KMS-11 (cell line): ENCODE data around the gene SERHL2.

ENCODE experiments used
- H2AFZ ChIP-seq: fragments of 200-600 bp; sonication (generic); 2 replicates; pipeline ENCODE4 v1.6.1; 2016; ENCODE audit warnings: antibody characterized with exemption, mixed run types, low read depth
- H3K27ac ChIP-seq: fragments of 200-600 bp; sonication (generic); 2 replicates; pipeline ENCODE4 v1.6.1; 2016; ENCODE audit warnings: mild to moderate bottlenecking, mixed run types
- H3K27me3 ChIP-seq: fragments of 200-600 bp; sonication (generic); 2 replicates; pipeline ENCODE4 v1.6.1; 2017; ENCODE audit warnings: mild to moderate bottlenecking, low read depth, mixed run types, moderate library complexity; ENCODE audit not compliant: insufficient read depth
- H3K36me3 ChIP-seq: fragments of 200-600 bp; sonication (generic); 2 replicates; pipeline ENCODE4 v1.6.1; 2017; ENCODE audit warnings: mild to moderate bottlenecking, mixed run types; ENCODE audit not compliant: insufficient read depth
- H3K4me1 ChIP-seq: fragments of 200-600 bp; sonication (generic); 2 replicates; pipeline ENCODE4 v1.6.1; 2016; ENCODE audit warnings: mild to moderate bottlenecking, low read depth, mixed run types; ENCODE audit not compliant: poor library complexity, severe bottlenecking
- H3K4me2 ChIP-seq: fragments of 200-600 bp; sonication (generic); 2 replicates; pipeline ENCODE4 v1.7.0; 2016; ENCODE audit warnings: mild to moderate bottlenecking, mixed run types
- H3K4me3 ChIP-seq: fragments of 200-600 bp; sonication (generic); IDR thresholded peaks from 2 replicates; pipeline ENCODE4 v1.6.1; 2017; ENCODE audit warnings: low read depth, low read length, mixed read lengths; ENCODE audit not compliant: insufficient read depth
- H3K79me2 ChIP-seq: fragments of 200-600 bp; sonication (generic); 2 replicates; pipeline ENCODE4 v1.6.1; 2016; ENCODE audit warnings: low read depth, mixed run types; ENCODE audit not compliant: insufficient read depth
- H3K9ac ChIP-seq: fragments of 200-600 bp; sonication (generic); 2 replicates; pipeline ENCODE4 v1.6.1; 2016; ENCODE audit warnings: mild to moderate bottlenecking, mixed run types
- H4K20me1 ChIP-seq: fragments of 200-600 bp; sonication (generic); 2 replicates; pipeline ENCODE4 v1.6.1; 2016; ENCODE audit warnings: mild to moderate bottlenecking, mixed run types; ENCODE audit not compliant: insufficient read depth
- TF ChIP-seq, protein P1 (sequence below): fragments of 200-600 bp; sonication (generic); conservative IDR thresholded peaks from 2 replicates; pipeline ENCODE4 v1.6.1; 2017; ENCODE audit warnings: low read depth, mild to moderate bottlenecking, antibody characterized with exemption, low read length, moderate library complexity, mixed read lengths

SERHL2 gene

DNA sequence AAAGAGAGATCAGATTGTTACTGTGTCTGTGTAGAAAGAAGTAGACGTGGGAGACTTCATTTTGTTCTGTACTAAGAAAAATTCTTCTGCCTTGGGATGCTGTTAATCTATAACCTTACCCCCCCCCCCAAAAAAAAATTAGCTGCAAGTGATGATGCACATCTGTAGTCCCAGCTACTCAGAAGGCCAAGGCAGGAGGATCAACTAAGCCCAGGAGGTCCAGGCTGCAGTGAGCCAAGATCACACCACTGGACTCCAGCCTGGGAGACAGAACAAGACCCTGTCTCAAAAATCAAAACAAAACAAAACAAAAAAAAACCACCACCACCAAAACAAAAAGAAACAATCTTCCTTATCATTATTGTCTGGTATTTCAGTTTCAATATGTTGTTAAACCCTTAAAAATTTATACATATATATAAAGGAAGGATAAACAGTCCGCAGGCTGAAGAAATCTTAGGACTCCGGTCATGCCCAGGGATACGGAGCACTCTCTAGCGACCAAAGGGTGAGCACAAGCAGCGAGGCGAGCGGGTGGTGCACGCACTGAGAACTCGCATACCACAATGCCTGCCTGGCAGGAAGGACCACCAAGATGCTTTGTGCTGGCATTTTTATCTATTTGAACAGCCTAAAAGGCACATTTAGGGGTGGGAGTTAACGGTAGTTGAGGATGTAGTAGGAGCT is 54.5 kb downstream of the SERHL2 start:
- Histone ChIP-seq H3K4me1 (peaks cover 14% of the 10 kb centered on the region), H3K27ac (no peak overlapping the region), H3K9ac (no peak overlapping the region), H3K36me3 (no peaks in the 10 kb centered on the region; the same call in 1 of the 2 replicates), H3K79me2 (peaks cover 97% of the 10 kb centered on the region), H3K4me2 (no peak overlapping the region), H2AFZ (no peak overlapping the region), H3K27me3 (no peaks in the 10 kb centered on the region), H3K4me3 (no peak overlapping the region), H4K20me1 (no peaks in the 10 kb centered on the region; the same call in 1 of the 2 replicates)
- TF ChIP-seq, protein P1, sequence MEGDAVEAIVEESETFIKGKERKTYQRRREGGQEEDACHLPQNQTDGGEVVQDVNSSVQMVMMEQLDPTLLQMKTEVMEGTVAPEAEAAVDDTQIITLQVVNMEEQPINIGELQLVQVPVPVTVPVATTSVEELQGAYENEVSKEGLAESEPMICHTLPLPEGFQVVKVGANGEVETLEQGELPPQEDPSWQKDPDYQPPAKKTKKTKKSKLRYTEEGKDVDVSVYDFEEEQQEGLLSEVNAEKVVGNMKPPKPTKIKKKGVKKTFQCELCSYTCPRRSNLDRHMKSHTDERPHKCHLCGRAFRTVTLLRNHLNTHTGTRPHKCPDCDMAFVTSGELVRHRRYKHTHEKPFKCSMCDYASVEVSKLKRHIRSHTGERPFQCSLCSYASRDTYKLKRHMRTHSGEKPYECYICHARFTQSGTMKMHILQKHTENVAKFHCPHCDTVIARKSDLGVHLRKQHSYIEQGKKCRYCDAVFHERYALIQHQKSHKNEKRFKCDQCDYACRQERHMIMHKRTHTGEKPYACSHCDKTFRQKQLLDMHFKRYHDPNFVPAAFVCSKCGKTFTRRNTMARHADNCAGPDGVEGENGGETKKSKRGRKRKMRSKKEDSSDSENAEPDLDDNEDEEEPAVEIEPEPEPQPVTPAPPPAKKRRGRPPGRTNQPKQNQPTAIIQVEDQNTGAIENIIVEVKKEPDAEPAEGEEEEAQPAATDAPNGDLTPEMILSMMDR: no peak

DNA sequence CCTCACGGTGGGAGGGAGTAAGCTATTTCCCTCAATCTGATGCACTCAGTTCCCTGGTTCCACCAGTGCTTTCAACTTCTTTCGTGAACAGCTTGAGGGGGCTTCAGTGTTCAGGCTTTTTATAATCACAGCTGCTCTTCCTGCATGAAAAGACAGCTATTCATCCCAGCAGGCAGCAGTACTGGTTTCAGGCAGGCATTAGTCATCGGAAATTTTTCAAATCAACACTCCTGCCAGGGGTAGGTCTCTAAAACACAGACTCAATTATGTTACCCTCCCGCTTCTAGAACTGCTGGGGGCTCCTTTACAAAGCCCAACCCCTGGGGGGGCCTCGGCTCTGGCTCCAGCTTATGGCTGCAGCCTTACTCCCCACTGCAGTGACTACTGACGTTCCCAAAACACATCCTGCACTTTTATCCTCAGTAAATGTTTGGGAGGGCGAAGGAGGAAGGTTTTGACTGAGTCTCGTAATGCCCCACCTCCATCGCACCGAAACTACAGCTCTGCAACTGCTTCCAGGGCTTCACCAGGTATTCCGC is 55.1 kb downstream of the SERHL2 start:
- Histone ChIP-seq H3K4me1 (peaks cover 17% of the 10 kb centered on the region), H2AFZ (no peak overlapping the region), H3K36me3 (no peaks in the 10 kb centered on the region; the same call in 1 of the 2 replicates), H4K20me1 (no peaks in the 10 kb centered on the region; the same call in 1 of the 2 replicates), H3K27ac (no peak overlapping the region), H3K4me3 (no peak overlapping the region), H3K4me2 (no peak overlapping the region), H3K79me2 (peaks cover 97% of the 10 kb centered on the region), H3K27me3 (no peaks in the 10 kb centered on the region), H3K9ac (no peak overlapping the region)
- TF ChIP-seq, protein P1: no peak

DNA sequence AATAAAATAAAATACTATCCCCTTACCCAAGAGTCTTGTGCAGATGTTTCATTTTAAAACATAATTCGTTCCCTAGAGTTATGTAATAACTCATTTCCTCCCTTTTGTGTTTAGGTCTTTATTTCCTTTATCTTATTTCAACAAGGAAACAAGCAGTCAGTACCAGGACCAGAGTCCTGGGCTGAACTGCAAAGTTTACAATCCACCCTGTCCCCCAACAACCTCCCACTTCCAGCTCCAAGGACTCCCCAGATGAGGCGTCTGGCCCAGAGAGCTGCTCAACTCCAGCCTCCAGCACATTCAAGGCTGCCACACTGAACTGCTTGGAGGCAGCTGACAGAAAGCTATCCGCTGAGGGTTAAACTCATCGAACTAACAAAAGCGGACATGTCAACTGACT is 56.4 kb downstream of the SERHL2 start:
- TF ChIP-seq, protein P1: no peak
- H3K4me3 ChIP-seq: no peak overlapping the region
- no peaks in the 10 kb centered on the region for H3K27me3 ChIP-seq
- no peak overlapping the region for H3K9ac ChIP-seq
- H3K4me1 ChIP-seq: peaks cover 17% of the 10 kb centered on the region
- H3K4me2 ChIP-seq: no peak overlapping the region
- no peaks in the 10 kb centered on the region for H4K20me1 ChIP-seq
- H2AFZ ChIP-seq: no peak overlapping the region
- peaks cover 90% of the 10 kb centered on the region for H3K79me2 ChIP-seq
- H3K36me3 ChIP-seq: no peaks in the 10 kb centered on the region; the same call in 1 of the 2 replicates
- H3K27ac ChIP-seq: no peak overlapping the region

DNA sequence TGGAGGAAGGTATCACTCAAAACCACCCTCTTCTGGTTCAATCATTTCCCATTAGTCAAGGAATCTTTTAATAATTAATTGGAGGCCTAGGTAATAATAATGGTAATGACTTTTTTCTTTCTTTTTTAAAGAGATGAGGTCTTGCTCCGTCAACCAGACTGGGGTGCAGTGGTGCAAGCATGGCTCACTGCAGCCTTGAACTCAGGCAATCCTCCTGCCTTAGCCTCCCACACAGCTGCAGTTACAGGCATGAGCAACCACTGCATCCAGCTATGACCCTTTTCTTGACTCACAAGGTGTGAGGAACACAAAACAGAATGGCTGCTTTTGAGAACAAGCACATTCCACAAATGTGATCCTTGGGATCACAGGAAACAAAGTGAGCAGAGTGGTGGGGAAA is 57.3 kb downstream of the SERHL2 start:
- no peak overlapping the region for H3K4me2 ChIP-seq
- no peak overlapping the region for H2AFZ ChIP-seq
- peaks cover 82% of the 10 kb centered on the region for H3K79me2 ChIP-seq
- H4K20me1 ChIP-seq: no peaks in the 10 kb centered on the region
- no peaks in the 10 kb centered on the region; the same call in 1 of the 2 replicates for H3K36me3 ChIP-seq
- H3K9ac ChIP-seq: no peak overlapping the region
- peaks cover 22% of the 10 kb centered on the region for H3K4me1 ChIP-seq
- no peak overlapping the region for H3K27ac ChIP-seq
- TF ChIP-seq, protein P1: no peak
- no peaks in the 10 kb centered on the region for H3K27me3 ChIP-seq
- H3K4me3 ChIP-seq: no peak overlapping the region
